Activated CD8-positive, alpha-beta memory T cell treated with anti-CD3 and anti-CD28 coated beads, Interleukin-2, amount 10 ng/mL, durations not matched to agents 7 days and 5 days (primary cell): ENCODE results near the gene JPH3. TPM values are rescaled to one million over a fixed set of nuclear protein-coding genes. Genes with fewer than 3 reads are reported as not detected.

Experiments used
- ATAC-seq: fragments of 150-1000 bp; cut with Tn5 transposase; one replicate; pipeline ENCODE4 v1.10.0; 2021; ENCODE audit warnings: moderate library complexity
- CTCF ChIA-PET: fragments of 350-600 bp; sonication (Branson Sonifier 250); formaldehyde crosslinking; loops from one replicate; lab custom pipeline; 2021; ENCODE audit warnings: antibody characterized with exemption; lab: Charles Lee
- DNase-seq: peaks from one replicate; pipeline ENCODE4 v3.0.0-alpha.2; 2020
- H3K27ac Mint-ChIP-seq: one replicate; pipeline ENCODE4 v1.8.0; 2021; ENCODE audit warnings: mild to moderate bottlenecking, mixed read lengths
- H3K27me3 Mint-ChIP-seq: one replicate; pipeline ENCODE4 v1.8.0; 2021; ENCODE audit warnings: mixed read lengths
- H3K36me3 Mint-ChIP-seq: one replicate; pipeline ENCODE4 v1.8.0; 2021; ENCODE audit warnings: mild to moderate bottlenecking, mixed read lengths
- H3K4me1 Mint-ChIP-seq: one replicate; pipeline ENCODE4 v1.8.0; 2021; ENCODE audit warnings: mixed read lengths
- H3K4me3 Mint-ChIP-seq: one replicate; pipeline ENCODE4 v1.8.0; 2021; ENCODE audit warnings: mild to moderate bottlenecking, moderate library complexity, mixed read lengths
- H3K9me3 Mint-ChIP-seq: one replicate; pipeline ENCODE4 v1.8.0; 2022; ENCODE audit warnings: low read depth, mixed read lengths
- total RNA-seq, 2 experiments: library from RNA; stranded (reverse); gene quantifications; one replicate each; pipeline ENCODE4 v1.2.3, GENCODE V29; 2021

The JPH3 gene
- total RNA-seq, 2 experiments from 2014 or later = not detected

DNA sequence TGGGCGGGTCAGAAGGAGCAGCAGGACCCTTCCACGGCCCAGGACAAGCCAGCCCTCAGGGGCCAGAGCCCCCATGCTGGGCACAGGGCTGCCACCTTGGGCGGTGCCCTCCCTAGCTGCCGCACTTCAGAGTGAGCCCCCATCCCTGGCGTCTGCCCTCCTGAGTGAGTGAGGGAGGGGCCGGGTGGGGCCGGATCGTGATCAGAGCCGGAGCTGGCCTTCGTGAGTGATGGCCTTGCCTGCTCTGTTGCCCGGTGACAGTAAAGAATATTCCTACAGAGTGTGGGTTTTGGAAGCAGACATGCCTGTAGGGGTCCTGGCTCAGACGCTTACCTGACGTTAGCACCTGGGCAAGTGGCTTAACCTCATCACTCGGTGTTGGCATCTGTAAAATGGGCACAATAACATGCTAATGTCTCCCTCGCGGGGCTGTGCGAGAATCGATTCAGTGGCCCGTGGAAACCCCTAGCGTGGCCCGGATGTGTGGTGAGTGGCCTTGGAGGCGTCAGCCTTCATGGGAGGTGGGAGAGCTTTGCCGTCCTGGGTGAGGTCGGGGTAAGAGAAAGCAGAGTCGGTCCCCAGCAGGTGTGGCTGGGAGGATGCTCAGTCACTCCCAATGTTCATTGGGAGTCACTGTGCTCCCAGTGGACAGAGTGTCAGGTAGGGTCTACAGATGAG is 26.1 kb downstream of the JPH3 start:
- no peak overlapping the region for H3K4me3 Mint-ChIP-seq
- peaks cover 24% of the 10 kb centered on the region for H3K27me3 Mint-ChIP-seq
- CTCF ChIA-PET = no interaction called here
- H3K27ac Mint-ChIP-seq = no peak overlapping the region
- no peaks in the 10 kb centered on the region for H3K4me1 Mint-ChIP-seq
- H3K36me3 Mint-ChIP-seq = no peaks in the 10 kb centered on the region
- no peak for ATAC-seq
- DNase-seq = no peak
- peaks cover 2% of the 10 kb centered on the region for H3K9me3 Mint-ChIP-seq

DNA sequence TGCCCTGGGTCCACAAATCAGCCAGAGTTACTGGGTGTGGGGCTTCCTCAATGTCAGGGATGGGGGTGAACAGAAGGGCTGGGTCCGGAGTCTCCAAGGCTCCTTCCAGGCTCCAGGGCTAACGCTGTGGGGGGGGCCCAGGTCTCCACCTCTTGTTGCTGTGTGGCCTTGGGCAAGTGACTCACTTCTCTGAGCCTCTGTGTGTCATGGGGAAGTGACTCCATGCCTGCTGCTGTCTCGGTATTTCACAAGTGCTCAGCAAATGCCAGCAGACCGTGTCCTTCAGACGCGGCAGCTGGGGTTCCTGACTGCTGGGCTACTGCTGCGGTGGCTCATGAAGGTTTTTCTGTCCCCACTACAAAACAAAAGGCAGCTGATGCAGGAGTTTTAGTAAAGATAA is 26.6 kb downstream of the JPH3 start:
- Mint-ChIP-seq H3K27ac (no peak overlapping the region), H3K36me3 (no peaks in the 10 kb centered on the region), H3K4me1 (no peaks in the 10 kb centered on the region), H3K27me3 (peaks cover 24% of the 10 kb centered on the region), H3K9me3 (peaks cover 2% of the 10 kb centered on the region), H3K4me3 (no peak overlapping the region)
- DNase-seq (no peak), ATAC-seq (no peak)
- CTCF ChIA-PET = no interaction called here

DNA sequence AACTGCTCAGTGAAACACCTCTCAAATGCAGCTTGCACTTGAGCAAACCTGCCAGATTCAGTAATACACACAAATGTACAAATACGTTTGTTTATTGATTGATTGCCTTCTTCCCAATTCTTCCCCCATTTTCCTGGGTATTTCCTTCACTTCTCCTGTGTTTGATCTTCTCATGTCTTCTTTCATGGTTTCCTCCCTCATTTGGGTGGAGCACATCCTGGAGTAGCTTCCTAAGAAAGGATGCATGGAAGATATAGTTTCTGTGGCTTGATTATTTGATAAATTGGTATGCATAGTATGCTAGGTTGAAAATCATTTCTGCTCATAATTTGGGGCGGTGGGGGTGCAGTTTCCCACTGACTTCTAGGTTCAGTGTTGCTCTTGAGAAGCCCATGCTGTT is 28.8 kb downstream of the JPH3 start:
- Mint-ChIP-seq H3K4me1 (peaks cover 5% of the 10 kb centered on the region), H3K9me3 (peaks cover 2% of the 10 kb centered on the region), H3K27ac (no peak overlapping the region), H3K36me3 (no peaks in the 10 kb centered on the region), H3K27me3 (peaks cover 24% of the 10 kb centered on the region), H3K4me3 (no peak overlapping the region)
- no peak for DNase-seq
- no peak for ATAC-seq
- CTCF ChIA-PET = no interaction called here

DNA sequence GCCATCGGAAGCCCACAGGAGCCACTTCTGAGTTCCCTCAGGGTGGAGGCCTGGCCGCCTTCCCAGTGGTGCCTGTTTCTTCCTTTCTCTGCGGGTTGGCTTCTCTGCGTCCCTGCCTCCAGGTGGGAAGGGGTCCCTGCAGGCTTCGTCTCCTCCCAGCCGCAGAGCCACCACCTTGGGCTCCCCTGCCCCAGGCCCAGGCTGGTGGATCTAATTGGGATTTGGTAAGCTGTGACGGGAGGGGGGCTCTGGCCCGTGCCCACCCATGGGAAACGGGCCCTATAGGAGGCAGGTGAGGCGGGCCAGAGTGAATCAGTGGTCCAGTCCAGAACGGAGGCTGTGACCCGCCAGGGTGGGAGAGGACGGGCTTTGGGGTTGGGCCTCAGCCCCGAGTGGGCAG is 32.1 kb downstream of the JPH3 start:
- Mint-ChIP-seq H3K9me3 (peaks cover 2% of the 10 kb centered on the region), H3K27ac (no peak overlapping the region), H3K4me1 (peaks cover 11% of the 10 kb centered on the region), H3K36me3 (no peaks in the 10 kb centered on the region), H3K4me3 (no peak overlapping the region), H3K27me3 (peaks cover 24% of the 10 kb centered on the region)
- ATAC-seq (no peak), DNase-seq (no peak)
- CTCF ChIA-PET = interaction anchor here (1.0 to 2.6 kb wide), 6 partner anchors 12 to 215 kb away, joined by 3 to 17 read pairs (median 3); no protein-coding TSS in a partner anchor

DNA sequence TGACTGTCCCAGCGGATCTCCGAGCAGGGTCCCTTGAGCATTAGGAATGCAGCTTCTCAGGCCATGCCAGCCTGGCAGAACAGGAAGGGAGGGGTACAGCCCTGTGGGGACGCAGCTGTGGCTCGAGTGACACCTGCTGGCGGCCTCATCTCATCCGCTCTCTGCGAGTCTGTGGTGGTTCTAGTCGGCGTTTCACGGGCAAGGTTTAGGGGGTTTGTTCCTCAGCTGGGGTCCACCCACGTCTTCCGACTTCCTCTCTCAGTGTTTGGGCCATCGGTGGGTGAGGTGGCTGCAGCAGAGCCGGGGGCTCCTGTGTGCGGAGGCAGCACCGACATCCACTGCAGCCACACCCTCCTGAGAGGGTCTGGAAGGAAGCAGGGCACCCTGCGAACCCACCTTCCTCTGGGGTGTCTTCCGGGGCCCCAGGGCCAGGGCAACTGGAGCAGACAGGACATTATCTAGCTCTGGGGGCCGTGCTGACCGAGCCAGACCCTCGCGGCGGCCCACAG is 33.3 kb downstream of the JPH3 start:
- DNase-seq (peak; percentile 76), ATAC-seq (peak; percentile 74)
- CTCF ChIA-PET = interaction anchor here (0.6 to 2.6 kb wide), 43 partner anchors 9 to 311 kb away, joined by 3 to 21 read pairs (median 4); partner anchors contain the start of gene KLHDC4
- Mint-ChIP-seq H3K36me3 (no peaks in the 10 kb centered on the region), H3K4me3 (peak overlapping the region; percentile 63), H3K4me1 (peaks cover 11% of the 10 kb centered on the region), H3K27ac (no peak overlapping the region), H3K9me3 (peaks cover 2% of the 10 kb centered on the region), H3K27me3 (peaks cover 22% of the 10 kb centered on the region)

DNA sequence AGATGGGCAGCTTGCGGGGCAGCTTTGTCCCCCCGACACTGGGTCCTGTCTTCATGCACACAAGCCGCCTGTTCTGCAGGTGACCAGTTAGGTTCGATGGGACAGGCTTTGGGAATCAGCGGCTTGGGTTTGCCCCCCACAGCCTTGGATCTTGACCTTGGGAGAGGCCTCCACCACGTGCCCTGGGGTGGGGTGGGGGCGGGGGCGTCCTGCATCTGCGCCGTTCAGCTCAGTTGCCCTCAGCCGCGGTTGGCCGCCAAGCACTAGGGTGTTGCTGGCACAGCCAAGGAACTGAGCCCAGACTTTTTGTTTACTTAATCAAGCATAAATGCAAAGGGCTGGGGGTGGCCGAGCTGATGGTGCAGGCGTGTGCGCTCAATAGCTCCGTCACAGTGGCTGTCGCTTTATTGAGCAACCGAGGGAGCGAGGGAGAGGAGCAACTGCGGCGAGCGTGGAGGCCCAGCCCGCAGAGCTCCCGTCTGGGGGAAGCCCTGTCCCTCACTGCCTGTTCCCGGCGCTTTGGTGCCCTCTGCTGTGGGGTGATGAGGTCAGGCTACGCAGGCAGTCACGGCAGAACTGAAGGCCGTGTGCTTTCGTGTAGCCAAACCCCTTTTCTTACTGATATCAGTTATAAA is 33.9 kb downstream of the JPH3 start:
- no peak overlapping the region for H3K27ac Mint-ChIP-seq
- peak; percentile 86 for DNase-seq
- no peaks in the 10 kb centered on the region for H3K36me3 Mint-ChIP-seq

GRCh38 chr16:87636741-87637140 is 34.4 kb downstream of the JPH3 start:
- Mint-ChIP-seq H3K27ac (no peak overlapping the region), H3K4me1 (peaks cover 11% of the 10 kb centered on the region), H3K4me3 (no peak overlapping the region), H3K36me3 (no peaks in the 10 kb centered on the region), H3K9me3 (no peaks in the 10 kb centered on the region), H3K27me3 (peaks cover 12% of the 10 kb centered on the region)
- DNase-seq (no peak), ATAC-seq (peak; percentile 7)
- CTCF ChIA-PET = interaction anchor here (0.6 to 2.6 kb wide), 32 partner anchors 10 to 1075 kb away, joined by 3 to 21 read pairs (median 5); partner anchors contain the start of gene C16orf95

More for the DNA sequence above, 33.9 kb downstream of the JPH3 start:
- H3K4me3 Mint-ChIP-seq = peak overlapping the region; percentile 58
- H3K9me3 Mint-ChIP-seq = no peaks in the 10 kb centered on the region
- peaks cover 11% of the 10 kb centered on the region for H3K4me1 Mint-ChIP-seq
- CTCF ChIA-PET = interaction anchor here (0.6 to 2.6 kb wide), 42 partner anchors 9 to 1074 kb away, joined by 3 to 21 read pairs (median 4); partner anchors contain the start of genes C16orf95 and KLHDC4
- peaks cover 17% of the 10 kb centered on the region for H3K27me3 Mint-ChIP-seq
- ATAC-seq = peak; percentile 90

DNA sequence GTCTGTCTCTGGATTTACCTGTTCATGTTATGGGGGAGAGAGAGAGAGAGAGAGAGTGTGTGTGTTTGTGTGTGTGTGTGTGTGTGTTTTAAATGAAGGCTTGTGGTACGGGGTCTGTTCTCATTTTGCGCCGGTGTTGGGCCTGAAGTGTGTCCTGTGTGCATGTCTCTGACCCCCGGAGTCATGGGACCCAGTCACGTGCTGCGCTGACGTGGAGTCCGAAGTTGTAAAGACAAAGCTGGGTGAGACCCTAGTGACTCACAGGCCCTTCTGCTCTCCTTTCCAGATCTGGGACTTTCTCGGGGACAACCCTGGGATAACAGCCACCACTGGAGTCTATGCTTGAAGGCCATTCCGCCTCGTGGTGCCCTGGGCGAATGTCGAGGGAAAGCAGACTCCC is 35.0 kb downstream of the JPH3 start:
- H3K36me3 Mint-ChIP-seq = no peaks in the 10 kb centered on the region
- DNase-seq (no peak), ATAC-seq (no peak)
- CTCF ChIA-PET = interaction anchor here (1.3 to 2.5 kb wide), 6 partner anchors 13 to 220 kb away, joined by 5 to 21 read pairs (median 10); no protein-coding TSS in a partner anchor
- H3K27me3 Mint-ChIP-seq = peaks cover 5% of the 10 kb centered on the region
- H3K4me1 Mint-ChIP-seq = peaks cover 11% of the 10 kb centered on the region
- H3K4me3 Mint-ChIP-seq = no peak overlapping the region
- H3K27ac Mint-ChIP-seq = no peak overlapping the region
- no peaks in the 10 kb centered on the region for H3K9me3 Mint-ChIP-seq

DNA sequence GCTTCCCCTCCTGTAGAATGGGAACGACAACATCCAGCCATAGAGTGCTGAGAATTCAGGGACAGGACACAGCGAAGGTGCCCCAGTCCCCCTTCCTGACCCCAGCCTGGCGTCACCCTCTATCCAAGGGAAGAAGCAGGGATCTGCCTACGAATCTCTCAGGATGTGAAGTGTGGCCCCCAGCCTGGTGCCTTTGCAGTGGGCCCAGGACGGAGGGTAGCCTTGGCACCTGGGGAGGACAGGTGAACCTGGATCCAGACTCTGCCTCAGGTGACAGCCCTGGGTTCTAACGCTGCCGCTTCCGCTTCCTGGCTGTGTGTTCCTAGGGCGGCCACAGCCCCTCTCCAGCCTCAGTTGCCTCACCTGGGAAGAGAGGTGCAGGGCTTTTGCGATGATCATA is 36.4 kb downstream of the JPH3 start:
- ATAC-seq (no peak), DNase-seq (no peak)
- CTCF ChIA-PET = no interaction called here
- Mint-ChIP-seq H3K9me3 (no peaks in the 10 kb centered on the region), H3K27ac (no peak overlapping the region), H3K4me3 (no peak overlapping the region), H3K4me1 (peaks cover 11% of the 10 kb centered on the region), H3K36me3 (no peaks in the 10 kb centered on the region), H3K27me3 (no peaks in the 10 kb centered on the region)

- ATAC-seq (no peak), DNase-seq (no peak)
- peaks cover 4% of the 10 kb centered on the region for H3K27me3 Mint-ChIP-seq
- CTCF ChIA-PET = no interaction called here
- no peaks in the 10 kb centered on the region for H3K36me3 Mint-ChIP-seq
- H3K9me3 Mint-ChIP-seq = no peaks in the 10 kb centered on the region
- H3K4me1 Mint-ChIP-seq = no peaks in the 10 kb centered on the region
- no peak overlapping the region for H3K27ac Mint-ChIP-seq
- no peak overlapping the region for H3K4me3 Mint-ChIP-seq
Measured at GRCh38 chr16:87641721-87642120, 39.4 kb downstream of the JPH3 start.

DNA sequence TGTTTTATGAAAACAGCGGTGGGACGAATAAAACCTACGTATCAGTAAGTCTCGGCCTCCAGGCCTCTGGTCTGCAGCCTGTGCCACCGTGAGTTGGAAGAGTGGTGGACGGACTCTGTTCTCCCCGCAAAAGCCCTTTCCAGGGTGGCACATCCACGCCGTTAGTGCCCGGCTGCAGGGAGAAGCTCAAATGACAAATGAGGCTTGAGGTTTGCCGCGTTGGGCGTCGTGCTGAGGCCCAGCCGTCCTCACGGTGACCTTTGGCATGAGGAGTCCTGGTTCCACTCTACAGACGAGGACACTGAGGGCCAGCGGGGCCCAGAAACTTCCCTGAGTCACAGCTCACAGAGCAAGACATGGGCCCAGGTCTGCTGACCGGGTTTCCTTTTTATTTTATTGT is 40.2 kb downstream of the JPH3 start:
- no peak for ATAC-seq
- no peak overlapping the region for H3K27ac Mint-ChIP-seq
- peaks cover 5% of the 10 kb centered on the region for H3K27me3 Mint-ChIP-seq
- H3K4me1 Mint-ChIP-seq = no peaks in the 10 kb centered on the region
- H3K4me3 Mint-ChIP-seq = no peak overlapping the region
- no peaks in the 10 kb centered on the region for H3K36me3 Mint-ChIP-seq
- no peak for DNase-seq
- H3K9me3 Mint-ChIP-seq = no peaks in the 10 kb centered on the region
- CTCF ChIA-PET = no interaction called here

DNA sequence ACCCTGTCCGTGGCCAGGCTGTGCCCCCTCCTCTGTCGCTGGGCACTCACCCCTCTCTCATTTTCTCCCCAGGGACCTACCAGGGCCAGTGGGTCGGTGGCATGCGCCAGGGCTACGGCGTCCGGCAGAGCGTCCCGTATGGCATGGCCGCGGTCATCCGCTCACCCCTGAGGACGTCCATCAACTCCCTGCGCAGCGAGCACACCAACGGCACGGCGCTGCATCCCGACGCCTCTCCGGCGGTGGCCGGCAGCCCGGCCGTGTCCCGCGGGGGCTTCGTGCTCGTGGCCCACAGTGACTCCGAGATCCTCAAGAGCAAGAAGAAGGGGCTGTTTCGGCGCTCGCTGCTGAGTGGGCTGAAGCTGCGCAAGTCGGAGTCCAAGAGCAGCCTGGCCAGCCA is 41.9 kb downstream of the JPH3 start:
- H3K9me3 Mint-ChIP-seq = no peaks in the 10 kb centered on the region

DNA sequence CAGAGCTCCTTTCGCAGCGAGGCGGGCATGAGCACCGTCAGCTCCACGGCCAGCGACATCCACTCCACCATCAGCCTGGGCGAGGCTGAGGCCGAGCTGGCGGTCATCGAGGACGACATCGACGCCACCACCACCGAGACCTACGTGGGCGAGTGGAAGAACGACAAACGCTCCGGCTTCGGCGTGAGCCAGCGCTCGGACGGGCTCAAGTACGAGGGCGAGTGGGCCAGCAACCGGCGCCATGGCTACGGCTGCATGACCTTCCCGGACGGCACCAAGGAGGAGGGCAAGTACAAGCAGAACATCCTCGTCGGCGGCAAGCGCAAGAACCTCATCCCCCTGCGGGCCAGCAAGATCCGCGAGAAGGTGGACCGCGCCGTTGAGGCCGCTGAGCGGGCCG is 42.3 kb downstream of the JPH3 start:
- peaks cover 7% of the 10 kb centered on the region for H3K4me1 Mint-ChIP-seq
- peaks cover 18% of the 10 kb centered on the region for H3K27me3 Mint-ChIP-seq

More for the DNA sequence above, 41.9 kb downstream of the JPH3 start:
- no peak overlapping the region for H3K4me3 Mint-ChIP-seq
- peaks cover 14% of the 10 kb centered on the region for H3K27me3 Mint-ChIP-seq
- H3K27ac Mint-ChIP-seq = no peak overlapping the region
- CTCF ChIA-PET = no interaction called here
- no peak for DNase-seq
- peaks cover 7% of the 10 kb centered on the region for H3K4me1 Mint-ChIP-seq
- no peak for ATAC-seq
- no peaks in the 10 kb centered on the region for H3K36me3 Mint-ChIP-seq

More for the DNA sequence above, 42.3 kb downstream of the JPH3 start:
- Mint-ChIP-seq H3K36me3 (no peaks in the 10 kb centered on the region), H3K27ac (no peak overlapping the region), H3K4me3 (no peak overlapping the region), H3K9me3 (no peaks in the 10 kb centered on the region)
- CTCF ChIA-PET = no interaction called here
- no peak for ATAC-seq
- no peak for DNase-seq
